Measurements from ENCODE around the gene HOXD8. TPM values are rescaled to one million over a fixed set of nuclear protein-coding genes. Genes with fewer than 3 reads are reported as not detected.
A peak's percentile ranks its signal among the peaks of the same experiment; 100 is the strongest.

HOXD8 gene
- total RNA-seq, 1 donor from 2014 or later: 2.8 TPM

- no peak overlapping the region for H3K27ac Mint-ChIP-seq
- H3K4me1 Mint-ChIP-seq (ENCODE audit: unreplicated experiment): peaks cover 12% of the 10 kb centered on the region
Observed at GRCh38 chr2:176096243-176096985, 33.1 kb upstream of the HOXD8 start.

GRCh38 chr2:176096986-176097819, 32.3 kb upstream of the HOXD8 start:
- H3K4me1 Mint-ChIP-seq (ENCODE audit: unreplicated experiment): peaks cover 4% of the 10 kb centered on the region
- H3K27ac Mint-ChIP-seq: peak overlapping the region; percentile 1
- peaks cover 91% of the 10 kb centered on the region for H3K27me3 Mint-ChIP-seq
- DNase-seq (ENCODE audit: extremely low spot score, unreplicated experiment): peak; percentile 85
- peak; percentile 91 for TF ChIP-seq CTCF (conservative IDR thresholded peaks at IDR 0.05)
- no peaks in the 10 kb centered on the region for H3K9me3 Mint-ChIP-seq
- peak overlapping the region; percentile 86 for H3K4me3 Mint-ChIP-seq
- H3K36me3 Mint-ChIP-seq: no peaks in the 10 kb centered on the region

More at GRCh38 chr2:176096243-176096985, 33.1 kb upstream of the HOXD8 start:
- Mint-ChIP-seq H3K36me3 (no peaks in the 10 kb centered on the region), H3K4me3 (peak overlapping the region; percentile 86), H3K27me3 (peaks cover 91% of the 10 kb centered on the region), H3K9me3 (no peaks in the 10 kb centered on the region)
- DNase-seq (ENCODE audit: extremely low spot score, unreplicated experiment): no peak
- no peak for TF ChIP-seq CTCF (conservative IDR thresholded peaks at IDR 0.05)

GRCh38 chr2:176097820-176098365, 31.6 kb upstream of the HOXD8 start:
- Mint-ChIP-seq H3K36me3 (no peaks in the 10 kb centered on the region), H3K4me1 (ENCODE audit: unreplicated experiment) (peaks cover 4% of the 10 kb centered on the region), H3K4me3 (peak overlapping the region; percentile 86), H3K27me3 (peaks cover 97% of the 10 kb centered on the region), H3K9me3 (no peaks in the 10 kb centered on the region), H3K27ac (peak overlapping the region; percentile 1)
- no peak for TF ChIP-seq CTCF (conservative IDR thresholded peaks at IDR 0.05)
- DNase-seq (ENCODE audit: extremely low spot score, unreplicated experiment): peak; percentile 43

- H3K27me3 Mint-ChIP-seq: peaks cover 98% of the 10 kb centered on the region
- H3K9me3 Mint-ChIP-seq: no peaks in the 10 kb centered on the region
- DNase-seq (ENCODE audit: extremely low spot score, unreplicated experiment): peak; percentile 70
- H3K36me3 Mint-ChIP-seq: no peaks in the 10 kb centered on the region
- no peak for TF ChIP-seq CTCF (conservative IDR thresholded peaks at IDR 0.05)
- H3K27ac Mint-ChIP-seq: no peak overlapping the region
- peak overlapping the region; percentile 86 for H3K4me3 Mint-ChIP-seq
- H3K4me1 Mint-ChIP-seq (ENCODE audit: unreplicated experiment): peaks cover 4% of the 10 kb centered on the region
Observed at GRCh38 chr2:176098366-176099158, 30.9 kb upstream of the HOXD8 start.

- peak; percentile 59 for DNase-seq (ENCODE audit: extremely low spot score, unreplicated experiment)
- Mint-ChIP-seq H3K9me3 (no peaks in the 10 kb centered on the region), H3K4me1 (ENCODE audit: unreplicated experiment) (peaks cover 4% of the 10 kb centered on the region), H3K4me3 (peak overlapping the region; percentile 66), H3K27me3 (peaks cover 98% of the 10 kb centered on the region), H3K36me3 (no peaks in the 10 kb centered on the region), H3K27ac (no peak overlapping the region)
- no peak for TF ChIP-seq CTCF (conservative IDR thresholded peaks at IDR 0.05)
Observed at GRCh38 chr2:176099159-176099727, 30.3 kb upstream of the HOXD8 start.

Data from type B pancreatic cell (in vitro differentiated cells).